Kidney (tissue), 14 donors: Measurements from ENCODE around the gene ASGR2. TPM values are rescaled to one million over a fixed set of nuclear protein-coding genes. Genes with fewer than 3 reads are reported as not detected.
"Not testable (repeated sequence)": the region's sequence is repeated elsewhere in the genome, so short reads cannot be mapped to it uniquely, and the experiment has no call there.

Experiments
- DNase-seq, 5 donors: peaks; one replicate each; pipeline ENCODE4 v3.0.0-alpha.2; 2013 to 2020
- FAIRE-seq: peaks from 2 replicates; lab custom pipeline; 2012; peaks lifted over from hg19 to GRCh38; lab: Jason Lieb, UNC
- H3K27ac ChIP-seq, 2 donors: one replicate each; pipeline ENCODE4 v1.7.0; 2013; ENCODE audit warnings: low read depth in 2 of 2, low read length in 2 of 2, inconsistent platforms in 1 of 2
- H3K27me3 ChIP-seq: one replicate; pipeline ENCODE4 v1.7.1; 2013; ENCODE audit warnings: low read length, inconsistent platforms; ENCODE audit not compliant: control insufficient read depth, insufficient read depth
- H3K36me3 ChIP-seq, 3 donors: one replicate each; pipeline versions ENCODE4 v1.7.0 to v1.7.1; 2013; ENCODE audit warnings: low read length in 3 of 3, control low read depth in 1 of 3, inconsistent platforms in 1 of 3; ENCODE audit not compliant: insufficient read depth in 3 of 3, control insufficient read depth in 2 of 3
- H3K4me1 ChIP-seq, 3 donors: one replicate each; pipeline versions ENCODE4 v1.7.0 to v1.7.1; 2013; ENCODE audit warnings: low read length in 3 of 3, inconsistent platforms in 1 of 3, low read depth in 1 of 3; ENCODE audit not compliant: control insufficient read depth in 2 of 3, insufficient read depth in 2 of 3
- H3K4me3 ChIP-seq, 3 donors: one replicate each; pipeline versions ENCODE4 v1.7.0 to v1.8.1; 2013; ENCODE audit warnings: low read length in 3 of 3, control low read depth in 1 of 3, inconsistent platforms in 1 of 3
- H3K9ac ChIP-seq, 3 donors: one replicate each; pipeline versions ENCODE4 v1.7.0 to v1.7.1; 2013; ENCODE audit warnings: low read length in 3 of 3, control low read depth in 1 of 3, inconsistent platforms in 1 of 3
- H3K9me3 ChIP-seq, 3 donors: one replicate each; pipeline versions ENCODE4 v1.7.0 to v1.7.1; 2013; ENCODE audit warnings: low read length in 3 of 3, control low read depth in 1 of 3, inconsistent platforms in 1 of 3; ENCODE audit not compliant: control insufficient read depth in 2 of 3, insufficient read depth in 1 of 3
- CTCF ChIP-seq: IDR thresholded peaks from 3 replicates; pipeline ENCODE4 v1.5.1; 2012; ENCODE audit warnings: mild to moderate bottlenecking, moderate library complexity, borderline replicate concordance; ENCODE audit not compliant: insufficient read depth; ENCODE audit errors: extremely low read depth
- intact Hi-C: fragments of 100-400 bp; cut with DNase I; formaldehyde crosslinking; loops from one replicate; pipeline ENCODE4 v1.11.1; 2022
- polyA plus RNA-seq: library from polyadenylated mRNA; stranded (reverse); fragments of 350-450 nt; fragmentation: Illumina TruSeq; extraction: RNeasy Lipid Tissue Mini Kit (QIAGEN cat#74804); gene quantifications from one replicate; pipeline ENCODE4 v1.2.3, GENCODE V29; 2014; ENCODE audit warnings: low read depth, low replicate concordance; ENCODE audit not compliant: insufficient read depth
- total RNA-seq: library from RNA; stranded (reverse); fragmentation: NEBNext Ultra II Directional; extraction: Animal tissue kit (Norgen Biotek cat#: 25700); gene quantifications from one replicate; pipeline ENCODE4 v1.2.1, GENCODE V29; 2021
- donor health status: control.
- donor health status: control.
- donor health status: control.
- donor health status: control.
- donor health status: control.
- donor health status: DM: yes; HTN: yes; CAD: no.
- donor health status: Normal renal cell carcinoma (clear cell type).

The ASGR2 gene
- total and polyA plus RNA-seq, 2 donors from 2014 or later = 1.2 to 1.4 TPM

- intact Hi-C loops = no loop called here
- H3K4me3 ChIP-seq = no peak overlapping the region
- H3K27ac ChIP-seq = no peak overlapping the region
- no peak for FAIRE-seq
- H3K4me1 ChIP-seq = no peaks in the 10 kb centered on the region
- H3K36me3 ChIP-seq = no peaks in the 10 kb centered on the region
- H3K9me3 ChIP-seq = no peaks in the 10 kb centered on the region
- H3K27me3 ChIP-seq = no peaks in the 10 kb centered on the region
- TF ChIP-seq CTCF = no peak
- no peak overlapping the region for H3K9ac ChIP-seq
- DNase-seq = no peak
Observed at GRCh38 chr17:7097940-7098339, 16.7 kb downstream of the ASGR2 start.

DNA sequence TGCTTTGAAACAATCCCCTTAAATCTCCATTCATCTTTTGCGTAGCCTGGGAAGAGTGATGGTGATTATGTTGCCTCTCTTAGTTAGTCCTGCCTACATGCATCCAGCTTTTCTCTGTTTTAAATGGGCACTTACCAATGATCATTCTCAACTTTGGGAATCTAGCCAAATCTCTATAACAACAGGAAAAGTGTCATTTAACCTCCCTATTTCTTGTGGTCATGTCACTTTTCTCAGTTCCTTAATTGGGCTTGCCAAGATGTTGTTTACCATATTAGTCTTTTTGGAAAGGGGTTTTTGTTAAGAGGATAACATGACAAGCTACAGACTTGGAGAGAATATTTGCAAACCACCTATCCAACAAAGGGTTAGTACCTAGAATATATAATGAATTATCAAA is 19.0 kb downstream of the ASGR2 start:
- no peaks in the 10 kb centered on the region for H3K9me3 ChIP-seq
- no peak overlapping the region for H3K9ac ChIP-seq
- H3K36me3 ChIP-seq = no peaks in the 10 kb centered on the region
- TF ChIP-seq CTCF = no peak
- DNase-seq (no peak), FAIRE-seq (no peak)
- no peaks in the 10 kb centered on the region for H3K4me1 ChIP-seq
- no peak overlapping the region for H3K4me3 ChIP-seq
- H3K27ac ChIP-seq = no peak overlapping the region
- no peaks in the 10 kb centered on the region for H3K27me3 ChIP-seq
- intact Hi-C loops = no loop called here

DNA sequence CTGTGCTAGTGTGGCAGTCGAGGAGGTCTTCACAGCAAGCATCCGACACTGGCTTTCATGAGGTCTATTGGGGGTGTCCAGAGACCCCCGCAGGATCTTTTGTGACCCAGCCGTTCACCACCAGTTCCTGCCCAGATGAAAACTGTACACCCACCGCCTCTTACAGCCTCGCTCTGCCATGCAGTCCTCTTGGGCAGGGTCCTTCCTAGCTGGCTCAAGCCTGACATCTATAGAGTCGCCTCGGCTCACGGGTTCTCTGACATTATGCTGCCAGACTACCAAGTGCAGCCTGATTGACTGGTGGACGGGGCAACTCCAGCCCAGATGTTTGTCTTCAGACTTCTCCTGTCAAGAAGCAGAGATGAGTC is 20.0 kb downstream of the ASGR2 start:
- no peaks in the 10 kb centered on the region for H3K36me3 ChIP-seq
- no peak overlapping the region for H3K27ac ChIP-seq
- no peaks in the 10 kb centered on the region for H3K9me3 ChIP-seq
- H3K9ac ChIP-seq = no peak overlapping the region
- intact Hi-C loops = no loop called here
- no peak for FAIRE-seq
- no peak overlapping the region for H3K4me3 ChIP-seq
- H3K4me1 ChIP-seq = no peaks in the 10 kb centered on the region
- H3K27me3 ChIP-seq = no peaks in the 10 kb centered on the region
- no peak for TF ChIP-seq CTCF
- DNase-seq = no peak

DNA sequence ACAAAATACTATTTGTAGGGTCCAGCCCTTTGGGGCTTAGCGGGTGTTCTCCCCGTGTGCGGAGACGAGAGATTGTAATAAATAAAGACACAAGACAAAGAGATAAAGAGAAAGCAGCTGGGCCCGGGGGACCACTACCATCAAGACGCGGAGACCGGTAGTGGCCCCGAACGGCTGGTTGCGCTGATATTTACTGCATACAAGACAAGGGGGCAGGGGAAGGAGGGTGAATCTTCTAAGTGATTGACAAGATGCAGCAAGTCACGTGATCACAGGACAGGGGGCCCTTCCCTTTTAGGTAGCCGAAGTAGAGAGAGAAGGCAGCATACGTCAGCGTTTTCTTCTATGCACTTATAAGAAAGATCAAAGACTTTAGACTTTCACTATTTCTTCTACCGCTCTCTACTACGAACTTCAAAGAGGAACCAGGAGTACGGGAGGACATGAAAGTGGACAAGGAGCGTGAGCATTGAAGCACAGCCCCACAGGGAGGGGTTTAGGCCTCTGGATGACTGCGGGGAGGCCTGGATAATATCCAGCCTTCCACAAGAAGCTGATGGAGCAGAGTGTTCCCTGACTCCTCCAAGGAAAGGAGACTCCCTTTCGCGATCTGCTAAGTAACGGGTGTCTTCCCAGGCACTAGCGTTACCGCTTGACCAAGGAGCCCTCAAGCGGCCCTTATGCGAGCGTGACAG is 23.2 kb downstream of the ASGR2 start:
- H3K9ac ChIP-seq, H3K9me3 ChIP-seq, FAIRE-seq, intact Hi-C loops, H3K4me3 ChIP-seq, H3K27ac ChIP-seq, DNase-seq, H3K4me1 ChIP-seq, H3K36me3 ChIP-seq, H3K27me3 ChIP-seq: not testable (repeated sequence)

GRCh38 chr17:7089570-7089969 is 25.1 kb downstream of the ASGR2 start:
- intact Hi-C loops, H3K9ac ChIP-seq, H3K4me3 ChIP-seq, H3K4me1 ChIP-seq, DNase-seq, H3K9me3 ChIP-seq, H3K36me3 ChIP-seq, H3K27me3 ChIP-seq, H3K27ac ChIP-seq, FAIRE-seq: not testable (repeated sequence)

- H3K9ac ChIP-seq, FAIRE-seq, H3K27me3 ChIP-seq, H3K36me3 ChIP-seq, H3K27ac ChIP-seq, H3K4me1 ChIP-seq, intact Hi-C loops, H3K9me3 ChIP-seq, H3K4me3 ChIP-seq: not testable (repeated sequence)
- peak in 1 of 5 donors; percentile 20 for DNase-seq
Observed at GRCh38 chr17:7088442-7088841, 26.2 kb downstream of the ASGR2 start.
